ENCODE results near the gene KLHL3. TPM values are rescaled to one million over a fixed set of nuclear protein-coding genes. Genes with fewer than 3 reads are reported as not detected.
A peak's percentile ranks its signal among the peaks of the same experiment; 100 is the strongest.

Gene KLHL3
- total RNA-seq, 1 donor from 2014 or later = 6.7 TPM

DNA sequence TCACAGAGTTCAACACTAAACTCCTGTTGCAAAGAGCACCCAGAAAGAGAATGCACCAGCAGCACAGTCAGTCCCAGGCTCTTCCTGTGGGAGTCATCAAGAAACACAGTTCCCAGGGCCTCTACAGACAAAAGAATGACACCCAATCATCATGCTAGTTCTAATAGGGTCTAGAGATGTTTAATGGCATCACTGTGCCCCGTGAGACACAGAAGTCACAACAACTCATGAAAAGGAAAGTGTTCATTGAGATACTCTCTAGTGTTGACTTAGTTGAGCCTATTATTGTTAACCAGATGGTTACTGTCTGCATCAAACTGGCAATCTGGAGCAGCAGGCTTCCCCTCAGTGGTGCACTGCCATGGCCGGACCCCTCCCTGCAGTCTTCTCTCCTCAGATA is 1.6 kb downstream of the KLHL3 start:
- DNase-seq = no peak
- Histone ChIP-seq H3K4me1 (peaks cover 30% of the 10 kb centered on the region), H3K36me3 (no peaks in the 10 kb centered on the region), H3K27me3 (ENCODE audit: low read depth) (no peaks in the 10 kb centered on the region), H3K4me3 (peak overlapping the region; percentile 48), H3K9me3 (no peaks in the 10 kb centered on the region), H3K27ac (no peak overlapping the region)
- TF ChIP-seq, protein P1, sequence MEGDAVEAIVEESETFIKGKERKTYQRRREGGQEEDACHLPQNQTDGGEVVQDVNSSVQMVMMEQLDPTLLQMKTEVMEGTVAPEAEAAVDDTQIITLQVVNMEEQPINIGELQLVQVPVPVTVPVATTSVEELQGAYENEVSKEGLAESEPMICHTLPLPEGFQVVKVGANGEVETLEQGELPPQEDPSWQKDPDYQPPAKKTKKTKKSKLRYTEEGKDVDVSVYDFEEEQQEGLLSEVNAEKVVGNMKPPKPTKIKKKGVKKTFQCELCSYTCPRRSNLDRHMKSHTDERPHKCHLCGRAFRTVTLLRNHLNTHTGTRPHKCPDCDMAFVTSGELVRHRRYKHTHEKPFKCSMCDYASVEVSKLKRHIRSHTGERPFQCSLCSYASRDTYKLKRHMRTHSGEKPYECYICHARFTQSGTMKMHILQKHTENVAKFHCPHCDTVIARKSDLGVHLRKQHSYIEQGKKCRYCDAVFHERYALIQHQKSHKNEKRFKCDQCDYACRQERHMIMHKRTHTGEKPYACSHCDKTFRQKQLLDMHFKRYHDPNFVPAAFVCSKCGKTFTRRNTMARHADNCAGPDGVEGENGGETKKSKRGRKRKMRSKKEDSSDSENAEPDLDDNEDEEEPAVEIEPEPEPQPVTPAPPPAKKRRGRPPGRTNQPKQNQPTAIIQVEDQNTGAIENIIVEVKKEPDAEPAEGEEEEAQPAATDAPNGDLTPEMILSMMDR (IDR thresholded peaks at IDR 0.05) = no peak
- intact Hi-C loops (cut with DNase I) = no loop called here
- ATAC-seq = no peak

DNA sequence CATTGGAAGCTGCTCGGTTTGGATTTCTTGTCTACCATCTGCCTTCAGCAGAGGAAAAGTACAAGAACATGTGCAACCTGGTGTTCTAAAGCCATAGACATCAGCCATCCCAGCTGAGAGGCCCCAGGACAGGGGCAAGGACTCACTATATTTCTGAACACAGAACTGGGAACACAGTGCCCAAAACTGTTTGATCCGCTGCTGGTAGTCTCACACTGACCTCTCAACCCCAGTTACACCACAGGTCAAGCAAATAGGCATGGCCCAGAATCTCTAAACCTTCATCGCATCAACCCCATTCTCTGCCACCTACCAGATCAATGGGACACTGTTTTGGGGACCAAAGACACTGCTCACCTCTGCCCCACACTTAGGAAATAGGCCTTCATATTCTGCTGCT is 2.0 kb downstream of the KLHL3 start:
- Histone ChIP-seq H3K4me1 (peaks cover 30% of the 10 kb centered on the region), H3K36me3 (no peaks in the 10 kb centered on the region), H3K4me3 (no peak overlapping the region), H3K27ac (no peak overlapping the region), H3K27me3 (ENCODE audit: low read depth) (no peaks in the 10 kb centered on the region), H3K9me3 (no peaks in the 10 kb centered on the region)
- intact Hi-C loops (cut with DNase I) = no loop called here
- TF ChIP-seq, protein P1 (IDR thresholded peaks at IDR 0.05) = no peak
- DNase-seq (no peak), ATAC-seq (no peak)

DNA sequence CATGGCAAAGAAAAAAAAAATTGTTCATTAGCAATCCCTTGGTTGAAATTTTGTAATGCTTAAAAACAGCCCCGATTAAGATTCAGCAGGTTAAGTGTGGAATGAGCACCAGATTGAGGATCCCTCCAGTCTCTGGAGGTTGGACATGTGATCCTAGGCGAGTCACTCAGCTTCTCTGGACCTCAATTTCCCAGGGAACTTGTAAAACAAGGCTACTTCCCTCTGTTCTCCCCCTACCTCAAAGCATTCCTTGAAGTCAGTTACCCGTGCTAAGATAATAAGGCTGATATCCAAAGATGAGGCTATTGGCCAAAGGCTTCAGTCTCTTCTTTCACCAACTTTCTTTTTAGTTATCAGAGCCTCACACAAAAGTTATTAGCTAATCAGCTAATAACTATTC is 2.9 kb downstream of the KLHL3 start:
- Histone ChIP-seq H3K4me1 (peaks cover 30% of the 10 kb centered on the region), H3K4me3 (no peak overlapping the region), H3K27ac (no peak overlapping the region), H3K9me3 (no peaks in the 10 kb centered on the region), H3K27me3 (ENCODE audit: low read depth) (no peaks in the 10 kb centered on the region), H3K36me3 (no peaks in the 10 kb centered on the region)
- DNase-seq (no peak), ATAC-seq (no peak)
- TF ChIP-seq, protein P1 (IDR thresholded peaks at IDR 0.05) = no peak
- intact Hi-C loops (cut with DNase I) = no loop called here

DNA sequence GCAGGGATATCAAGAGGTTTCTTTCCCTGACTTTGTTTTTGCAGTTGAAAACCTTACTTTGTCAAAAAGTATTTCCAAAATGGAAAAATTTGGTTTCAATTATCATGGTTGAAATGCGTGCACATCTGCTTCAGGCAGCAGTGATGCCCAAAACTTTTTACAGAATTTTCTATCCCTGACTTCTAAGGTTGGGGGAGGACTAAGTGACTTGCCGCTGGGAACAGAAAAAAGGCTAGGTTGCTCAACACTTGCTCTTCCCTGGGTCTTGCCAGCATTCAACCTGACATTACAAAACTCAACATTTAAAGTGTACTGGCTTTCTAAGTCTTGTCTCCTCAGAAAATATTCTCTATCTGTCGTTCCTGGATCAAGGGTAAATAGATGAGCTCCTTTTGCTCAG is 4.7 kb downstream of the KLHL3 start:
- DNase-seq = no peak
- no peaks in the 10 kb centered on the region for H3K36me3 ChIP-seq
- ATAC-seq = no peak
- TF ChIP-seq, protein P1 (IDR thresholded peaks at IDR 0.05) = no peak
- no peak overlapping the region for H3K27ac ChIP-seq
- no peaks in the 10 kb centered on the region for H3K9me3 ChIP-seq
- no peaks in the 10 kb centered on the region for H3K27me3 ChIP-seq (ENCODE audit: low read depth)
- no peak overlapping the region for H3K4me3 ChIP-seq
- intact Hi-C loops (cut with DNase I) = no loop called here
- peaks cover 15% of the 10 kb centered on the region for H3K4me1 ChIP-seq

DNA sequence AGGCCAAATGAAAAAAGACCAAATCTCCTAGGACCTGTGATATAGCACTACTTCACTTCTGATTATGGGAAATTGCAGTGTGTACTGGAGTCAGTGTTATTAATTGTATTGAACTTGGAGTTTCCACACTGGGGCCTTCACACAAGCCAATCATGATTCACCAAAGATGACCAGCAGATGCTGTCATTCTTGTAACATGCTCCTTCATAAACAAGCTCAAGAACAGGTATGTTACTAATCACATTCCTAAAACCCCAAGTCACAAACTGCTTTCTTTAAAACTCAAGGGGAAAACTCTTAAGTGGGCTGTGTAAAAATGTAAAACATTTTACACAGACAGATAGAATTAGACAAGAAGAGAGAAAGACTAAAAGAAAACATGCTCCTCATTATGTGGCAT is 5.6 kb downstream of the KLHL3 start:
- H3K4me1 ChIP-seq = peaks cover 8% of the 10 kb centered on the region
- intact Hi-C loops (cut with DNase I) = no loop called here

More for the DNA sequence above, 5.6 kb downstream of the KLHL3 start:
- ATAC-seq (no peak), DNase-seq (no peak)
- no peaks in the 10 kb centered on the region for H3K27me3 ChIP-seq (ENCODE audit: low read depth)
- H3K27ac ChIP-seq = no peak overlapping the region
- no peaks in the 10 kb centered on the region for H3K9me3 ChIP-seq
- H3K36me3 ChIP-seq = no peaks in the 10 kb centered on the region
- H3K4me3 ChIP-seq = no peak overlapping the region
- TF ChIP-seq, protein P1 (IDR thresholded peaks at IDR 0.05) = no peak
